ENCODE measurements around the gene GLRA1. TPM values are rescaled to one million over a fixed set of nuclear protein-coding genes. Genes with fewer than 3 reads are reported as not detected.

Gene GLRA1
- total and polyA plus RNA-seq, 9 donors: 0.13 TPM; not detected in 8

GRCh38 chr5:151811593-151812321, 112.9 kb downstream of the GLRA1 start:
- Histone ChIP-seq H3K27ac (ENCODE audit: low read length) (no peak overlapping the region), H3K4me1 (ENCODE audit: control insufficient read depth, insufficient read depth, low read length) (peaks cover 2% of the 10 kb centered on the region), H3K9me3 (replicated peaks; ENCODE audit: control insufficient read depth, low read depth, low read length) (no peaks in the 10 kb centered on the region), H3K36me3 (ENCODE audit: control insufficient read depth, insufficient read depth, low read length) (peaks cover 27% of the 10 kb centered on the region), H3K4me3 (ENCODE audit: low read length) (no peak overlapping the region), H3K27me3 (ENCODE audit: control insufficient read depth, insufficient read depth, low read length) (no peaks in the 10 kb centered on the region)
- DNase-seq: peak; percentile 28
- no CpG with 5 or more reads among the region's 5 CpGs for WGBS (ENCODE audit: insufficient coverage)

GRCh38 chr5:151810897-151811296, 113.8 kb downstream of the GLRA1 start:
- Histone ChIP-seq H3K9me3 (replicated peaks; ENCODE audit: control insufficient read depth, low read depth, low read length) (no peaks in the 10 kb centered on the region), H3K27ac (ENCODE audit: low read length) (no peak overlapping the region), H3K4me1 (ENCODE audit: control insufficient read depth, insufficient read depth, low read length) (peaks cover 2% of the 10 kb centered on the region), H3K27me3 (ENCODE audit: control insufficient read depth, insufficient read depth, low read length) (no peaks in the 10 kb centered on the region), H3K36me3 (ENCODE audit: control insufficient read depth, insufficient read depth, low read length) (peaks cover 28% of the 10 kb centered on the region), H3K4me3 (ENCODE audit: low read length) (no peak overlapping the region)
- DNase-seq: no peak
- 100% methylated on average over 1 of the region's 1 CpG for WGBS (ENCODE audit: insufficient coverage)

- WGBS (ENCODE audit: insufficient coverage): no CpG with 5 or more reads among the region's 1 CpG
- H3K27ac ChIP-seq (ENCODE audit: low read length): no peak overlapping the region
- peaks cover 25% of the 10 kb centered on the region for H3K36me3 ChIP-seq (ENCODE audit: control insufficient read depth, insufficient read depth, low read length)
- H3K27me3 ChIP-seq (ENCODE audit: control insufficient read depth, insufficient read depth, low read length): no peaks in the 10 kb centered on the region
- H3K4me3 ChIP-seq (ENCODE audit: low read length): no peak overlapping the region
- no peaks in the 10 kb centered on the region for H3K9me3 ChIP-seq (replicated peaks; ENCODE audit: control insufficient read depth, low read depth, low read length)
- DNase-seq: no peak
- H3K4me1 ChIP-seq (ENCODE audit: control insufficient read depth, insufficient read depth, low read length): peaks cover 2% of the 10 kb centered on the region
Measured at GRCh38 chr5:151810449-151810848, 114.2 kb downstream of the GLRA1 start.

GRCh38 chr5:151808451-151809169, 116.0 kb downstream of the GLRA1 start:
- no peaks in the 10 kb centered on the region for H3K4me1 ChIP-seq (ENCODE audit: control insufficient read depth, insufficient read depth, low read length)
- H3K27me3 ChIP-seq (ENCODE audit: control insufficient read depth, insufficient read depth, low read length): no peaks in the 10 kb centered on the region
- WGBS (ENCODE audit: insufficient coverage): 90% methylated on average over 3 of the region's 4 CpGs
- DNase-seq: peak; percentile 35
- H3K36me3 ChIP-seq (ENCODE audit: control insufficient read depth, insufficient read depth, low read length): peaks cover 26% of the 10 kb centered on the region
- no peak overlapping the region for H3K4me3 ChIP-seq (ENCODE audit: low read length)
- H3K9me3 ChIP-seq (replicated peaks; ENCODE audit: control insufficient read depth, low read depth, low read length): no peaks in the 10 kb centered on the region
- H3K27ac ChIP-seq (ENCODE audit: low read length): no peak overlapping the region

GRCh38 chr5:151805414-151806223, 119.0 kb downstream of the GLRA1 start:
- no CpG with 5 or more reads among the region's 3 CpGs for WGBS (ENCODE audit: insufficient coverage)
- no peak for DNase-seq
- no peaks in the 10 kb centered on the region for H3K9me3 ChIP-seq (replicated peaks; ENCODE audit: control insufficient read depth, low read depth, low read length)
- H3K27me3 ChIP-seq (ENCODE audit: control insufficient read depth, insufficient read depth, low read length): no peaks in the 10 kb centered on the region
- peaks cover 31% of the 10 kb centered on the region for H3K36me3 ChIP-seq (ENCODE audit: control insufficient read depth, insufficient read depth, low read length)
- H3K4me3 ChIP-seq (ENCODE audit: low read length): no peak overlapping the region
- no peak overlapping the region for H3K27ac ChIP-seq (ENCODE audit: low read length)
- H3K4me1 ChIP-seq (ENCODE audit: control insufficient read depth, insufficient read depth, low read length): no peaks in the 10 kb centered on the region

GRCh38 chr5:151800532-151800931, 124.1 kb downstream of the GLRA1 start:
- no peak for DNase-seq
- Histone ChIP-seq H3K27me3 (ENCODE audit: control insufficient read depth, insufficient read depth, low read length) (no peaks in the 10 kb centered on the region), H3K4me1 (ENCODE audit: control insufficient read depth, insufficient read depth, low read length) (no peaks in the 10 kb centered on the region), H3K27ac (ENCODE audit: low read length) (no peak overlapping the region), H3K4me3 (ENCODE audit: low read length) (no peak overlapping the region), H3K36me3 (ENCODE audit: control insufficient read depth, insufficient read depth, low read length) (peaks cover 42% of the 10 kb centered on the region), H3K9me3 (replicated peaks; ENCODE audit: control insufficient read depth, low read depth, low read length) (no peaks in the 10 kb centered on the region)
- WGBS (ENCODE audit: insufficient coverage): 94% methylated on average over 2 of the region's 2 CpGs

GRCh38 chr5:151799407-151799806, 125.2 kb downstream of the GLRA1 start:
- H3K4me3 ChIP-seq (ENCODE audit: low read length): no peak overlapping the region
- no peak for DNase-seq
- H3K9me3 ChIP-seq (replicated peaks; ENCODE audit: control insufficient read depth, low read depth, low read length): no peaks in the 10 kb centered on the region
- peaks cover 50% of the 10 kb centered on the region for H3K36me3 ChIP-seq (ENCODE audit: control insufficient read depth, insufficient read depth, low read length)
- H3K27ac ChIP-seq (ENCODE audit: low read length): no peak overlapping the region
- no CpG with 5 or more reads among the region's 3 CpGs for WGBS (ENCODE audit: insufficient coverage)
- no peaks in the 10 kb centered on the region for H3K27me3 ChIP-seq (ENCODE audit: control insufficient read depth, insufficient read depth, low read length)
- H3K4me1 ChIP-seq (ENCODE audit: control insufficient read depth, insufficient read depth, low read length): no peaks in the 10 kb centered on the region

- H3K9me3 ChIP-seq (replicated peaks; ENCODE audit: control insufficient read depth, low read depth, low read length): no peaks in the 10 kb centered on the region
- no peak overlapping the region for H3K4me3 ChIP-seq (ENCODE audit: low read length)
- 75% methylated on average over 2 of the region's 3 CpGs for WGBS (ENCODE audit: insufficient coverage)
- H3K4me1 ChIP-seq (ENCODE audit: control insufficient read depth, insufficient read depth, low read length): no peaks in the 10 kb centered on the region
- no peaks in the 10 kb centered on the region for H3K27me3 ChIP-seq (ENCODE audit: control insufficient read depth, insufficient read depth, low read length)
- peaks cover 52% of the 10 kb centered on the region for H3K36me3 ChIP-seq (ENCODE audit: control insufficient read depth, insufficient read depth, low read length)
- no peak overlapping the region for H3K27ac ChIP-seq (ENCODE audit: low read length)
- peak; percentile 21 for DNase-seq
Measured at GRCh38 chr5:151798674-151799073, 126.0 kb downstream of the GLRA1 start.

- Histone ChIP-seq H3K27me3 (ENCODE audit: control insufficient read depth, insufficient read depth, low read length) (no peaks in the 10 kb centered on the region), H3K4me3 (ENCODE audit: low read length) (no peak overlapping the region), H3K36me3 (ENCODE audit: control insufficient read depth, insufficient read depth, low read length) (peaks cover 56% of the 10 kb centered on the region), H3K27ac (ENCODE audit: low read length) (no peak overlapping the region), H3K9me3 (replicated peaks; ENCODE audit: control insufficient read depth, low read depth, low read length) (no peaks in the 10 kb centered on the region), H3K4me1 (ENCODE audit: control insufficient read depth, insufficient read depth, low read length) (no peaks in the 10 kb centered on the region)
- no peak for DNase-seq
- WGBS (ENCODE audit: insufficient coverage): no CpG with 5 or more reads among the region's 1 CpG
Measured at GRCh38 chr5:151795426-151795825, 129.2 kb downstream of the GLRA1 start.

- 89% methylated on average over 3 of the region's 3 CpGs for WGBS (ENCODE audit: insufficient coverage)
- Histone ChIP-seq H3K4me1 (ENCODE audit: control insufficient read depth, insufficient read depth, low read length) (no peaks in the 10 kb centered on the region), H3K36me3 (ENCODE audit: control insufficient read depth, insufficient read depth, low read length) (peaks cover 58% of the 10 kb centered on the region), H3K9me3 (replicated peaks; ENCODE audit: control insufficient read depth, low read depth, low read length) (no peaks in the 10 kb centered on the region), H3K4me3 (ENCODE audit: low read length) (no peak overlapping the region), H3K27ac (ENCODE audit: low read length) (no peak overlapping the region), H3K27me3 (ENCODE audit: control insufficient read depth, insufficient read depth, low read length) (no peaks in the 10 kb centered on the region)
- DNase-seq: no peak
Measured at GRCh38 chr5:151793358-151793757, 131.3 kb downstream of the GLRA1 start.

All from muscle of leg (tissue), 11 donors.